ENCODE measurements around the gene PRAC2. TPM values are rescaled to one million over a fixed set of nuclear protein-coding genes. Genes with fewer than 3 reads are reported as not detected.
A peak's percentile ranks its signal among the peaks of the same experiment; 100 is the strongest.

Gene PRAC2
- total and polyA plus RNA-seq, 2 donors (not counting 1 experiment from before 2014, with no cell fraction given): not detected

DNA sequence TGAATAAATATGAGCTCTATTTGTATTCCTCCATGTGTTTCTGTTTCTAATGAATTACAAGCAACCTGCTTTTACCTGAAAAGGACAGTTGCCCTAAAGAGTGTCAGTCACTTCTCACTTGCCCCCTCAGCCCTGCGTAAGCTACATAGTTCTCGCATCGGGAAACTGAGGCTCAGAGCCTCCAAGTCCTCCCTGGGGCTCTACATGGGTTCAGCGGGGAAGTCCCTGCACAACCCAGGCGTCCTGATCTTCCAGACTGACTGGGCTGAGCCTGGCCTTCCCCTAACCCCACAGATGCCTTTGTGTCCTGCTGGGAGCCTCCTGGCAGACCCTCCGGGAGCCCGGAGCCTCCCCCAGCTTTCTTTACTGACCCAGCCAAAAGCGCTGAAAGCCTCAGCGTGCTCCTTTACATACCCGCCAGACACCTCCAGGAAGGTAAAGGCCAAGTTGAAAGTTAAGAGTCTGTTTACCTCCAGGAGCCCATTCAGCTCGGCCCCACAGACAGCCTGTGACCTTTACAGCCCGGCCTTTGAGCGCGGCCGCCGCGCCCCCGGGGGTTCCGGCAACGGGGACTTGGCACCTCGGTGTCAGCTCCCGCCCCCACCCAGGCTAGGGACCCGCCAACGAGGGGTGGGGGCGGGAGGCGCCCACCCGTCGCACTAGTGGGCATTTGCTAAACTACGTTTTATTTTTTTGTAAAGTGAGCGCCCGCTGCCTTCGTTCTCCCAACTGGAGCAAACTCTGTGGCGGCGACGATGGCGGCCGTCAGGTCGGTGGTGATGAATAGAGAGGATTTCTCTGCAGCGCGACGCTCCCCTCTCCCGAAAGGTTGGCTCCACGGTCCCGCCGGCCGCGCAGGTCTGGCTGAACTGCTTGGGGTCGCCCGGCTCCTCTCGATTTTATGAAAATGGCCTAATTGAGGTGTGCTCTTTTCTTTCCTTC is 10.0 kb downstream of the PRAC2 start:
- H3K4me2 ChIP-seq (ENCODE audit: extremely low read depth, insufficient read depth, low read length): no peak overlapping the region

DNA sequence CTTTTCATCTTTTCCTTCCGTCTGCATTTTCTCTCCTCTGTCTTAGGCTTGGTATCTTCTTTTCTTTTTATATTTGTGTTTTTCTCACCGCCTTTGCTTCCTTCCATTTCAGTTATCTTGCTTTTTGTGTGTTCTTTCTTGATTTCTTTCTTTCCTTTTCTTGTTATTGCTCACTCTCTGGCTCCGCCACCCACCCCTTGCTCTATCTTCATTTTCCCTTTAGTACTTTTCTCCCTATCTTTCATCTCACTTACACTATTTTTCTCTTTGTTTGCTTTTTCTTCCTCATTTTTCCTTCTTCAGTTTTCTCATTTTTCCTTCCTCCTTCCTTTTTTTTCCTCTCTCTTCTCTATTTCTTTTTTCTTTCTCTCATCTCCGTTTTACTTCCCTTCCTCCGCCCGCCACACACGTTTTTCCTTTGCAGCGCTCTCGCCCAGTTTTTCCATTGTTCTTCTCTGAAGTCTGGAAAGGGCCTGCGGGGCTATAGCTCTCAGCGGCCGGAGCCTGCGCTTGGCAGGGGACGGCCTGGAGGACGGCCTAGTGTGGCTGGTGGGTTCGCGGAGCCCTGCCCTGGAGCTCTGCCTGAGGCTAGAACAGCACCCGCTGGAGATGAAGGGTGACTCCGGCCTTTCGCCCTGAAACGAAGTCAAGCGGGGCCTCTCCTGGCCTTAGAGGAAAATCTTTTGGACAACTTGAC is 10.8 kb downstream of the PRAC2 start:
- Histone ChIP-seq H4K20me1 (ENCODE audit: control insufficient read depth, extremely low read depth, insufficient read depth, low read length) (no peaks in the 10 kb centered on the region), H3K79me2 (ENCODE audit: control insufficient read depth, insufficient read depth, low read length) (no peaks in the 10 kb centered on the region), H3K4me2 (ENCODE audit: extremely low read depth, insufficient read depth, low read length) (no peak overlapping the region), H3K27ac (ENCODE audit: insufficient read depth, low read length) (no peak overlapping the region), H3K4me1 (ENCODE audit: control insufficient read depth, extremely low read depth, insufficient read depth, low read length) (no peaks in the 10 kb centered on the region), H3K36me3 (ENCODE audit: control insufficient read depth, insufficient read depth, low read length) (no peaks in the 10 kb centered on the region), H3K27me3 (ENCODE audit: control insufficient read depth, insufficient read depth, low read length) (peaks cover 83% of the 10 kb centered on the region), H3K9me3 (ENCODE audit: control insufficient read depth, insufficient read depth, low read depth, low read length) (no peaks in the 10 kb centered on the region), H2AFZ (ENCODE audit: low read length) (no peak overlapping the region), H3K4me3 (replicated peaks in 1 of 4; ENCODE audit: control extremely low read depth in 1 of 4, insufficient read depth in 1 of 4, low read depth in 3 of 4, low read length in 4 of 4) (no peak overlapping the region), H3K9ac (ENCODE audit: insufficient read depth, low read length) (no peak overlapping the region)
- TF ChIP-seq EZH2 (IDR thresholded peaks at IDR 0.05; ENCODE audit: low read length, missing control alignments) (no peak), CTCF (conservative IDR thresholded peaks at IDR 0.05 in 1 of 2, IDR thresholded peaks at IDR 0.05 in 1 of 2; ENCODE audit: low read depth in 1 of 2, low read length in 2 of 2) (no peak)
- DNase-seq (ENCODE audit: low read depth in 2 of 2): no peak

More for the DNA sequence above, 10.0 kb downstream of the PRAC2 start:
- no peak overlapping the region for H2AFZ ChIP-seq (ENCODE audit: low read length)
- no peaks in the 10 kb centered on the region for H3K9me3 ChIP-seq (ENCODE audit: control insufficient read depth, insufficient read depth, low read depth, low read length)
- H3K79me2 ChIP-seq (ENCODE audit: control insufficient read depth, insufficient read depth, low read length): no peaks in the 10 kb centered on the region
- TF ChIP-seq CTCF (conservative IDR thresholded peaks at IDR 0.05 in 1 of 2, IDR thresholded peaks at IDR 0.05 in 1 of 2; ENCODE audit: low read depth in 1 of 2, low read length in 2 of 2) (no peak), EZH2 (IDR thresholded peaks at IDR 0.05; ENCODE audit: low read length, missing control alignments) (peak; percentile 84)
- no peak overlapping the region for H3K9ac ChIP-seq (ENCODE audit: insufficient read depth, low read length)
- H3K36me3 ChIP-seq (ENCODE audit: control insufficient read depth, insufficient read depth, low read length): no peaks in the 10 kb centered on the region
- peaks cover 83% of the 10 kb centered on the region for H3K27me3 ChIP-seq (ENCODE audit: control insufficient read depth, insufficient read depth, low read length)
- H3K4me3 ChIP-seq (replicated peaks in 1 of 4; ENCODE audit: control extremely low read depth in 1 of 4, insufficient read depth in 1 of 4, low read depth in 3 of 4, low read length in 4 of 4): no peak overlapping the region
- DNase-seq (ENCODE audit: low read depth in 2 of 2): no peak
- H3K4me1 ChIP-seq (ENCODE audit: control insufficient read depth, extremely low read depth, insufficient read depth, low read length): no peaks in the 10 kb centered on the region
- no peaks in the 10 kb centered on the region for H4K20me1 ChIP-seq (ENCODE audit: control insufficient read depth, extremely low read depth, insufficient read depth, low read length)
- no peak overlapping the region for H3K27ac ChIP-seq (ENCODE audit: insufficient read depth, low read length)

GRCh38 chr17:48734333-48735061 is 11.5 kb downstream of the PRAC2 start:
- Histone ChIP-seq H2AFZ (ENCODE audit: low read length) (no peak overlapping the region), H3K9me3 (ENCODE audit: control insufficient read depth, insufficient read depth, low read depth, low read length) (no peaks in the 10 kb centered on the region), H3K27ac (ENCODE audit: insufficient read depth, low read length) (no peak overlapping the region), H3K4me1 (ENCODE audit: control insufficient read depth, extremely low read depth, insufficient read depth, low read length) (no peaks in the 10 kb centered on the region), H3K9ac (ENCODE audit: insufficient read depth, low read length) (no peak overlapping the region), H3K36me3 (ENCODE audit: control insufficient read depth, insufficient read depth, low read length) (no peaks in the 10 kb centered on the region), H3K27me3 (ENCODE audit: control insufficient read depth, insufficient read depth, low read length) (peaks cover 84% of the 10 kb centered on the region), H3K4me2 (ENCODE audit: extremely low read depth, insufficient read depth, low read length) (no peak overlapping the region), H3K4me3 (replicated peaks in 1 of 4; ENCODE audit: control extremely low read depth in 1 of 4, insufficient read depth in 1 of 4, low read depth in 3 of 4, low read length in 4 of 4) (no peak overlapping the region), H3K79me2 (ENCODE audit: control insufficient read depth, insufficient read depth, low read length) (no peaks in the 10 kb centered on the region), H4K20me1 (ENCODE audit: control insufficient read depth, extremely low read depth, insufficient read depth, low read length) (no peaks in the 10 kb centered on the region)
- DNase-seq (ENCODE audit: low read depth in 2 of 2): no peak
- TF ChIP-seq EZH2 (IDR thresholded peaks at IDR 0.05; ENCODE audit: low read length, missing control alignments) (peak; percentile 55), CTCF (conservative IDR thresholded peaks at IDR 0.05 in 1 of 2, IDR thresholded peaks at IDR 0.05 in 1 of 2; ENCODE audit: low read depth in 1 of 2, low read length in 2 of 2) (no peak)

All from fibroblast of lung (primary cell).